Smooth muscle cell (in vitro differentiated cells): ENCODE measurements around the gene C19orf73. TPM values are rescaled to one million over a fixed set of nuclear protein-coding genes. Genes with fewer than 3 reads are reported as not detected.
A peak's percentile ranks its signal among the peaks of the same experiment; 100 is the strongest.

Source experiments
- DNase-seq: peaks from one replicate; lab custom pipeline; 2025; ENCODE audit not compliant: unreplicated experiment; lab: John Stamatoyannopoulos, UW
- H2AFZ ChIP-seq: fragments of 200-600 bp; sonication (generic); 2 replicates; pipeline ENCODE4 v1.6.0; 2016; ENCODE audit warnings: antibody characterized with exemption, low read depth, mild to moderate bottlenecking
- H3F3A ChIP-seq: fragments of 200-600 bp; sonication (generic); 2 replicates; pipeline ENCODE4 v1.6.0; 2017; ENCODE audit warnings: antibody characterized with exemption, low read depth
- H3K27ac ChIP-seq: fragments of 200-600 bp; sonication (generic); 2 replicates; pipeline ENCODE4 v1.5.1; 2016; ENCODE audit warnings: low read depth, mild to moderate bottlenecking
- H3K27me3 ChIP-seq: fragments of 200-600 bp; sonication (generic); 2 replicates; pipeline ENCODE4 v1.6.1; 2016; ENCODE audit warnings: low read depth, mild to moderate bottlenecking
- H3K36me3 ChIP-seq: fragments of 200-600 bp; sonication (generic); 2 replicates; pipeline ENCODE4 v1.5.1; 2016; ENCODE audit warnings: low read depth
- H3K4me1 ChIP-seq: fragments of 200-600 bp; sonication (generic); 2 replicates; pipeline ENCODE4 v1.5.1; 2016; ENCODE audit warnings: low read depth
- H3K4me2 ChIP-seq: fragments of 200-600 bp; sonication (generic); 2 replicates; pipeline ENCODE4 v1.6.0; 2016; ENCODE audit warnings: mild to moderate bottlenecking
- H3K4me3 ChIP-seq: fragments of 200-600 bp; sonication (generic); 2 replicates; pipeline ENCODE4 v1.5.1; 2016; ENCODE audit warnings: mild to moderate bottlenecking
- H3K79me2 ChIP-seq: fragments of 200-600 bp; sonication (generic); 2 replicates; pipeline ENCODE4 v1.6.0; 2016; ENCODE audit warnings: low read depth, mild to moderate bottlenecking
- H3K9ac ChIP-seq: fragments of 200-600 bp; sonication (generic); 2 replicates; pipeline ENCODE4 v1.6.0; 2016; ENCODE audit warnings: low read depth
- H3K9me3 ChIP-seq: fragments of 200-600 bp; sonication (generic); replicated peaks from 2 replicates; pipeline ENCODE4 v1.5.1; 2016; ENCODE audit warnings: low read depth
- H4K20me1 ChIP-seq: fragments of 200-600 bp; sonication (generic); 2 replicates; pipeline ENCODE4 v1.6.0; 2016; ENCODE audit warnings: low read depth
- CTCF ChIP-seq: fragments of 200-600 bp; sonication (generic); IDR thresholded peaks from 2 replicates; pipeline ENCODE4 v1.5.1; 2017; ENCODE audit warnings: borderline replicate concordance, mild to moderate bottlenecking, antibody characterized with exemption; ENCODE audit not compliant: insufficient read depth, poor library complexity, severe bottlenecking
- WGBS: methylation state at CpG from one replicate; pipeline ENCODE4 v1.1.7; 2016; ENCODE audit warnings: low lambda C conversion rate; 5-methylcytosine and 5-hydroxymethylcytosine counted together
- polyA plus RNA-seq: library from polyadenylated mRNA; unstranded; fragments of >200 nt; fragmentation: Nextera tagmentation; extraction: Ambion mirVana; gene quantifications from 2 replicates; pipeline ENCODE4 v1.2.1, GENCODE V29; 2016
- total RNA-seq: library from RNA; depleted of rRNA; stranded (reverse); fragments of >200 nt; gene quantifications from 2 replicates; pipeline ENCODE4 v1.2.3, GENCODE V29; 2014

C19orf73 gene
- total and polyA plus RNA-seq, 2 experiments from 2014 or later: 0.74 to 2.9 TPM

- peak; percentile 93 for DNase-seq
- Histone ChIP-seq H3K9ac (peak overlapping the region; percentile 64), H3K36me3 (no peaks in the 10 kb centered on the region), H2AFZ (peak overlapping the region; percentile 79), H3F3A (peaks cover 12% of the 10 kb centered on the region), H3K79me2 (no peaks in the 10 kb centered on the region), H3K4me1 (peaks cover 14% of the 10 kb centered on the region), H4K20me1 (no peaks in the 10 kb centered on the region), H3K4me3 (peak overlapping the region; percentile 64), H3K27me3 (no peaks in the 10 kb centered on the region), H3K4me2 (peak overlapping the region; percentile 93), H3K9me3 (no peaks in the 10 kb centered on the region), H3K27ac (peak overlapping the region; percentile 21)
- whole genome bisulfite sequencing: under 1% methylated on average over 47 of the region's 75 CpGs
- no peak for TF ChIP-seq CTCF
These were observed 31.4 kb upstream of the C19orf73 start for GRCh38 chr19:49150106-49150943.

GRCh38 chr19:49149652-49150105, 30.7 kb upstream of the C19orf73 start:
- no peak for TF ChIP-seq CTCF
- Histone ChIP-seq H3K9ac (peak overlapping the region; percentile 64), H3K36me3 (no peaks in the 10 kb centered on the region), H3K27ac (peak overlapping the region; percentile 21), H2AFZ (peak overlapping the region; percentile 79), H3K9me3 (no peaks in the 10 kb centered on the region), H4K20me1 (no peaks in the 10 kb centered on the region), H3K4me3 (peak overlapping the region; percentile 64), H3K4me1 (peaks cover 14% of the 10 kb centered on the region), H3K4me2 (peak overlapping the region; percentile 93), H3K27me3 (no peaks in the 10 kb centered on the region), H3F3A (peaks cover 12% of the 10 kb centered on the region), H3K79me2 (no peaks in the 10 kb centered on the region)
- 2% methylated on average over 23 of the region's 23 CpGs for WGBS
- peak; percentile 71 for DNase-seq

GRCh38 chr19:49148784-49149651, 30.1 kb upstream of the C19orf73 start:
- H3K79me2 ChIP-seq: no peaks in the 10 kb centered on the region
- peaks cover 12% of the 10 kb centered on the region for H3F3A ChIP-seq
- peak overlapping the region; percentile 93 for H3K4me2 ChIP-seq
- 2% methylated on average over 45 of the region's 49 CpGs for WGBS
- no peak overlapping the region for H3K27ac ChIP-seq
- H3K36me3 ChIP-seq: no peaks in the 10 kb centered on the region
- H4K20me1 ChIP-seq: no peaks in the 10 kb centered on the region
- H3K9ac ChIP-seq: no peak overlapping the region
- H2AFZ ChIP-seq: no peak overlapping the region
- no peak for TF ChIP-seq CTCF
- H3K27me3 ChIP-seq: no peaks in the 10 kb centered on the region
- H3K9me3 ChIP-seq: no peaks in the 10 kb centered on the region
- H3K4me1 ChIP-seq: peaks cover 14% of the 10 kb centered on the region
- peak overlapping the region; percentile 64 for H3K4me3 ChIP-seq
- DNase-seq: peak; percentile 99
